Muscle layer of duodenum (tissue), 2 donors: Measurements from ENCODE around the gene CEACAM7.
A peak's percentile ranks its signal among the peaks of the same experiment; 100 is the strongest.

Experiments
- H3K27ac ChIP-seq: one replicate; pipeline ENCODE4 v1.7.0; 2013; ENCODE audit warnings: mild to moderate bottlenecking, low read length
- H3K27me3 ChIP-seq: one replicate; pipeline ENCODE4 v1.7.0; 2013; ENCODE audit warnings: low read depth, mild to moderate bottlenecking, control low read depth, low read length
- H3K36me3 ChIP-seq, 2 donors: one replicate each; pipeline ENCODE4 v1.7.0; 2013; ENCODE audit warnings: low read length in 2 of 2, control low read depth in 1 of 2, mild to moderate bottlenecking in 1 of 2; ENCODE audit not compliant: insufficient read depth in 2 of 2, control insufficient read depth in 1 of 2
- H3K4me1 ChIP-seq, 2 donors: one replicate each; pipeline ENCODE4 v1.7.0; 2013; ENCODE audit warnings: low read length in 2 of 2, mild to moderate bottlenecking in 2 of 2, control low read depth in 1 of 2, moderate library complexity in 1 of 2; ENCODE audit not compliant: insufficient read depth in 2 of 2, control insufficient read depth in 1 of 2
- H3K4me3 ChIP-seq, 2 donors: one replicate each; pipeline ENCODE4 v1.7.0; 2013; ENCODE audit warnings: low read length in 2 of 2, low read depth in 1 of 2, mild to moderate bottlenecking in 1 of 2
- H3K9me3 ChIP-seq, 2 donors: one replicate each; pipeline ENCODE4 v1.7.0; 2013; ENCODE audit warnings: low read length in 2 of 2, control low read depth in 1 of 2, mild to moderate bottlenecking in 1 of 2; ENCODE audit not compliant: control insufficient read depth in 1 of 2
- donor health status: healthy.

The CEACAM7 gene

GRCh38 chr19:41641879-41642485 is 46.1 kb downstream of the CEACAM7 start:
- Histone ChIP-seq H3K36me3 (no peaks in the 10 kb centered on the region), H3K4me1 (no peaks in the 10 kb centered on the region), H3K4me3 (no peak overlapping the region), H3K27me3 (peaks cover 6% of the 10 kb centered on the region), H3K27ac (no peak overlapping the region), H3K9me3 (no peaks in the 10 kb centered on the region)

- Histone ChIP-seq H3K27ac (no peak overlapping the region), H3K4me3 (no peak overlapping the region), H3K9me3 (no peaks in the 10 kb centered on the region), H3K27me3 (peaks cover 6% of the 10 kb centered on the region), H3K36me3 (no peaks in the 10 kb centered on the region), H3K4me1 (no peaks in the 10 kb centered on the region)
Measured at GRCh38 chr19:41638641-41639081, 49.4 kb downstream of the CEACAM7 start.

GRCh38 chr19:41637484-41637883 is 50.6 kb downstream of the CEACAM7 start:
- H3K4me1 ChIP-seq, result no peaks in the 10 kb centered on the region
- no peak overlapping the region for H3K4me3 ChIP-seq
- H3K27ac ChIP-seq, result no peak overlapping the region
- no peaks in the 10 kb centered on the region for H3K9me3 ChIP-seq
- H3K27me3 ChIP-seq, result peaks cover 6% of the 10 kb centered on the region
- H3K36me3 ChIP-seq, result no peaks in the 10 kb centered on the region

GRCh38 chr19:41627966-41628675 is 59.9 kb downstream of the CEACAM7 start:
- H3K36me3 ChIP-seq, result no peaks in the 10 kb centered on the region
- no peaks in the 10 kb centered on the region for H3K27me3 ChIP-seq
- no peaks in the 10 kb centered on the region for H3K4me1 ChIP-seq
- peaks cover 3 to 13% of the 10 kb centered on the region in 2 donors for H3K9me3 ChIP-seq
- no peak overlapping the region for H3K27ac ChIP-seq
- no peak overlapping the region for H3K4me3 ChIP-seq

- H3K36me3 ChIP-seq, result no peaks in the 10 kb centered on the region
- H3K4me1 ChIP-seq, result no peaks in the 10 kb centered on the region
- no peaks in the 10 kb centered on the region for H3K27me3 ChIP-seq
- H3K4me3 ChIP-seq, result peak within 1 kb of the TSS in 1 of 2 donors; percentile 25
- no peak within 1 kb of the TSS for H3K27ac ChIP-seq
- peaks cover 3 to 13% of the 10 kb centered on the region in 2 donors for H3K9me3 ChIP-seq
Measured at GRCh38 chr19:41626877-41627276, 61.2 kb downstream of the CEACAM7 start, which contains the start of gene CEACAM4. Gene CEACAM4, minus strand, starts transcription at chr19:41627074. Its CDS starts 111 bp downstream, at chr19:41626963.

- no peaks in the 10 kb centered on the region for H3K27me3 ChIP-seq
- no peaks in the 10 kb centered on the region for H3K4me1 ChIP-seq
- peaks cover under 1 to 8% of the 10 kb centered on the region in 2 donors for H3K9me3 ChIP-seq
- no peaks in the 10 kb centered on the region for H3K36me3 ChIP-seq
- peak overlapping the region in 1 of 2 donors; percentile 25 for H3K4me3 ChIP-seq
- H3K27ac ChIP-seq, result no peak overlapping the region
Measured at GRCh38 chr19:41626278-41626677, 61.8 kb downstream of the CEACAM7 start.

GRCh38 chr19:41624937-41625336 is 63.1 kb downstream of the CEACAM7 start:
- Histone ChIP-seq H3K4me3 (no peak overlapping the region), H3K27me3 (no peaks in the 10 kb centered on the region), H3K27ac (no peak overlapping the region), H3K4me1 (no peaks in the 10 kb centered on the region), H3K36me3 (no peaks in the 10 kb centered on the region), H3K9me3 (peaks cover 0 to under 1% of the 10 kb centered on the region in 2 donors)

- Histone ChIP-seq H3K4me3 (no peak overlapping the region), H3K27me3 (no peaks in the 10 kb centered on the region), H3K27ac (no peak overlapping the region), H3K4me1 (no peaks in the 10 kb centered on the region), H3K36me3 (no peaks in the 10 kb centered on the region), H3K9me3 (no peaks in the 10 kb centered on the region)
Measured at GRCh38 chr19:41624515-41624914, 63.6 kb downstream of the CEACAM7 start.

GRCh38 chr19:41623360-41623759 is 64.7 kb downstream of the CEACAM7 start:
- no peaks in the 10 kb centered on the region for H3K27me3 ChIP-seq

More at GRCh38 chr19:41623360-41623759, 64.7 kb downstream of the CEACAM7 start:
- Histone ChIP-seq H3K27ac (no peak overlapping the region), H3K4me3 (no peak overlapping the region), H3K9me3 (no peaks in the 10 kb centered on the region), H3K4me1 (no peaks in the 10 kb centered on the region), H3K36me3 (no peaks in the 10 kb centered on the region)
